ENCODE data around the gene TLK2.

- TF ChIP-seq CTCF (IDR thresholded peaks at IDR 0.05) (no peak), POLR2AphosphoS5 (IDR thresholded peaks at IDR 0.05) (no peak)
These were observed 108.9 kb downstream of the TLK2 start for GRCh38 chr17:62587554-62587953.
